K562 (cell line): Measurements from ENCODE around the gene C5orf24. TPM values are rescaled to one million over a fixed set of nuclear protein-coding genes. Genes with fewer than 3 reads are reported as not detected.

Experiments
- ARHGAP35 ChIP-seq: fragments of 450-650 bp; IDR thresholded peaks from 2 replicates; pipeline ENCODE4 v1.6.1; 2018; ENCODE audit not compliant: partially characterized antibody
- GTF3C2 ChIP-seq: IDR thresholded peaks from 3 replicates; pipeline ENCODE4 v1.6.1; 2011; ENCODE audit warnings: borderline replicate concordance, mild to moderate bottlenecking, moderate library complexity; ENCODE audit not compliant: insufficient read length; ENCODE audit errors: extremely low read depth
- HDAC3 ChIP-seq: fragments of 450-650 bp; IDR thresholded peaks from 2 replicates; pipeline ENCODE4 v1.6.1; 2018; ENCODE audit warnings: borderline replicate concordance, mild to moderate bottlenecking, moderate library complexity; ENCODE audit not compliant: partially characterized antibody
- HNRNPK ChIP-seq: fragments of 200-400 bp; formaldehyde crosslinking; IDR thresholded peaks from one replicate; pipeline ENCODE4 v1.6.1; 2018; ENCODE audit warnings: mild to moderate bottlenecking, low read depth, low read length; ENCODE audit not compliant: poor library complexity, severe bottlenecking
- LARP7 ChIP-seq: fragments of 450-650 bp; IDR thresholded peaks from 2 replicates; pipeline ENCODE4 v1.6.1; 2016
- RAD51 ChIP-seq: fragments of 450-650 bp; IDR thresholded peaks from 2 replicates; pipeline ENCODE4 v1.7.1; 2016; ENCODE audit warnings: low read depth, mild to moderate bottlenecking, borderline replicate concordance
- SMARCC2 ChIP-seq: fragments of 450-650 bp; IDR thresholded peaks from 2 replicates; pipeline ENCODE4 v1.6.1; 2017; ENCODE audit warnings: antibody characterized with exemption, moderate library complexity, mild to moderate bottlenecking, low read depth
- SPI1 ChIP-seq: IDR thresholded peaks from 2 replicates; pipeline ENCODE4 v1.6.1; 2011; ENCODE audit warnings: low read depth, low read length, control low read depth, borderline replicate concordance
- SRSF3 ChIP-seq: fragments of 200-400 bp; formaldehyde crosslinking; IDR thresholded peaks from 2 replicates; pipeline ENCODE4 v1.6.1; 2016; ENCODE audit warnings: mild to moderate bottlenecking, low read length, moderate library complexity; ENCODE audit not compliant: insufficient read depth
- SRSF9 ChIP-seq: fragments of 200-400 bp; formaldehyde crosslinking; IDR thresholded peaks from 2 replicates; pipeline ENCODE4 v1.6.1; 2017; ENCODE audit warnings: low read depth, low read length, borderline replicate concordance
- TBP ChIP-seq: optimal IDR thresholded peaks from 2 replicates; pipeline ENCODE3; 2011; ENCODE audit warnings: low read depth, low read length, improper control_type of control experiment
- TOE1 ChIP-seq, 2 experiments: fragments of 450-650 bp in 1 of 2; sonication (generic) in 1 of 2; formaldehyde crosslinking in 1 of 2; IDR thresholded peaks; 2 replicates each; pipeline versions ENCODE4 v1.7.1 to v1.8.0; 2016 to 2022; ENCODE audit warnings: borderline replicate concordance in 2 of 2, mild to moderate bottlenecking in 2 of 2, antibody characterized with exemption in 1 of 2, inconsistent platforms in 1 of 2, low read depth in 1 of 2, missing genetic modification reagents in 1 of 2, moderate library complexity in 1 of 2
- WHSC1 ChIP-seq: IDR thresholded peaks from one replicate; pipeline ENCODE4 v1.6.1; 2012; ENCODE audit warnings: low read length, control low read depth, inconsistent platforms
- ZNF277 ChIP-seq: fragments of 250-450 bp; sonication (Bioruptor Pico); IDR thresholded peaks from 2 replicates; pipeline ENCODE4 v1.8.0; 2022; ENCODE audit warnings: inconsistent platforms, mild to moderate bottlenecking, moderate library complexity, borderline replicate concordance
- ZNF644 ChIP-seq: fragments of 200-800 bp; sonication (Bioruptor generic); IDR thresholded peaks from 2 replicates; pipeline ENCODE4 v1.6.1; 2016; ENCODE audit warnings: low read depth, missing genetic modification characterization, missing compliant biosample characterization
- ZNF780A ChIP-seq: fragments of 250-450 bp; sonication (Bioruptor Pico); IDR thresholded peaks from 2 replicates; pipeline ENCODE4 v1.5.0; 2021; ENCODE audit warnings: mild to moderate bottlenecking
- polyA plus RNA-seq, 8 experiments: library from polyadenylated mRNA; depleted of rRNA in 4 of 8; stranded (reverse) in 5 of 8; unstranded in 3 of 8; fragments of >200 nt; fragmentation: Nextera tagmentation in 2 of 8; fragmentation: Illumina TruSeq in 1 of 8; extraction: Ambion mirVana in 2 of 8; extraction: Trizol in 1 of 8; gene quantifications; 2 replicates each; pipeline versions ENCODE4 v1.2.1 to v1.2.3, GENCODE V29; 2011 to 2014; ENCODE audit warnings: inconsistent platforms in 1 of 8, missing spikeins in 1 of 8
- total RNA-seq, 7 experiments: library from RNA; depleted of rRNA in 6 of 7; stranded (reverse); fragments of >200 nt in 6 of 7; fragmentation: Illumina TruSeq in 2 of 7; extraction: Trizol in 2 of 7; gene quantifications; 2 replicates each; pipeline versions ENCODE4 v1.2.1 to v1.2.3, GENCODE V29; 2011 to 2021; ENCODE audit warnings: low replicate concordance in 1 of 7
- TF ChIP-seq, protein P1 (sequence below): fragments of 250-450 bp; sonication (Bioruptor Pico); IDR thresholded peaks from 2 replicates; pipeline ENCODE4 v1.9.0; 2021; ENCODE audit warnings: mild to moderate bottlenecking, inconsistent platforms
- TF ChIP-seq, protein P2 (sequence below), 2 experiments: fragments of 200-800 bp in 1 of 2; sonication (Bioruptor generic) in 1 of 2; sonication (generic) in 1 of 2; formaldehyde crosslinking in 1 of 2; IDR thresholded peaks in 1 of 2; conservative IDR thresholded peaks in 1 of 2; 2 replicates each; pipeline versions ENCODE4 v1.5.0 to v1.6.1; 2016 to 2020; ENCODE audit warnings: missing compliant biosample characterization in 1 of 2, missing genetic modification characterization in 1 of 2, missing genetic modification reagents in 1 of 2

Gene C5orf24
- total and polyA plus RNA-seq, 9 of the 15 experiments (the other 6 are each of a cell fraction or from before 2014, with no cell fraction given): 8.9 to 38.6 (median 28.4) TPM

DNA sequence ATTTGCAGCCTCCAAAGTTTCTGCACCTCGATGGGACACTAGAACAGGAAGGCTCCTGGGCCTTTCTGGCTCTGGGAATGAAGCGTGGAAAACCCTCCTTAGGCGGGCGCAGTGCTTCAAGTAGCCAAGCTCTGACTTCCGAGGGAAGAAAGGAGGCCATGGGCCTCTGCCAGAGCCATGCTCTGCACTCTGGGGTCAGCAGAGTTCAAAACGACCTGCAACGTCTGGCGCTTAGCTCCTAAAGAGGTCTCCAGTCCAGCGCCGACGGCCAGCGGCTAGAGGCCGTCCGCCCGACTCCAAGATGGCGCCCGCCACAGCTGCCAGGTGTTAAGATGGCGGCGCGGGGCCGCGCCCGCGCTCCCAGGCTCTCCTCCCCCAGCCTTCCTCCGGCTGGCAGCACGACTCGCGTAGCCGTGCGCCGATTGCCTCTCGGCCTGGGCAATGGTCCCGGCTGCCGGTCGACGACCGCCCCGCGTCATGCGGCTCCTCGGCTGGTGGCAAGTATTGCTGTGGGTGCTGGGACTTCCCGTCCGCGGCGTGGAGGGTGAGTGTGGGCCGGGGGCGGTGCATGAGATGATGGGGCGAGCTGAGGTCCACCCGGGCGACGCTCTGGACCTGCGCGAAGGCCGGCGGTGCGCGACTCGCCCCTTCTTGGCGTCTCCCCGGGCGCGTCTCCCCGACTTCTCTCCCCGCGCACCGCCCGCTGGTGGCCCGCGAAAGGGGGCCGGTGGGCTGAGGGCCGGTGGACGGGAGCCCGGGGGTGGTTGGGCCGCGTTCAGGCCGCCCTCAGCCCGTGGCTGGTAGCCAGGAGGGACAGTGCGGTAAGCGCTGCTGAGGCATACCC, 28.4 kb downstream of the C5orf24 start, which contains the start of gene TXNDC15 (continued):
- peak; percentile 94 for TF ChIP-seq ZNF644
- peak; percentile 94 for TF ChIP-seq TBP
- TF ChIP-seq ZNF780A (CRISPR knock-in tag): no peak
- TF ChIP-seq, protein P1, sequence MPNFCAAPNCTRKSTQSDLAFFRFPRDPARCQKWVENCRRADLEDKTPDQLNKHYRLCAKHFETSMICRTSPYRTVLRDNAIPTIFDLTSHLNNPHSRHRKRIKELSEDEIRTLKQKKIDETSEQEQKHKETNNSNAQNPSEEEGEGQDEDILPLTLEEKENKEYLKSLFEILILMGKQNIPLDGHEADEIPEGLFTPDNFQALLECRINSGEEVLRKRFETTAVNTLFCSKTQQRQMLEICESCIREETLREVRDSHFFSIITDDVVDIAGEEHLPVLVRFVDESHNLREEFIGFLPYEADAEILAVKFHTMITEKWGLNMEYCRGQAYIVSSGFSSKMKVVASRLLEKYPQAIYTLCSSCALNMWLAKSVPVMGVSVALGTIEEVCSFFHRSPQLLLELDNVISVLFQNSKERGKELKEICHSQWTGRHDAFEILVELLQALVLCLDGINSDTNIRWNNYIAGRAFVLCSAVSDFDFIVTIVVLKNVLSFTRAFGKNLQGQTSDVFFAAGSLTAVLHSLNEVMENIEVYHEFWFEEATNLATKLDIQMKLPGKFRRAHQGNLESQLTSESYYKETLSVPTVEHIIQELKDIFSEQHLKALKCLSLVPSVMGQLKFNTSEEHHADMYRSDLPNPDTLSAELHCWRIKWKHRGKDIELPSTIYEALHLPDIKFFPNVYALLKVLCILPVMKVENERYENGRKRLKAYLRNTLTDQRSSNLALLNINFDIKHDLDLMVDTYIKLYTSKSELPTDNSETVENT (CRISPR knock-in tag): peak; percentile 36; the same call in 1 of the 2 replicates
- no peak for TF ChIP-seq WHSC1
- no peak for TF ChIP-seq SPI1
- TF ChIP-seq HNRNPK: no peak
- no peak for TF ChIP-seq GTF3C2
- no peak; the same call in 1 of the 2 replicates for TF ChIP-seq TOE1 (IDR thresholded peaks at IDR 0.05; ENCODE audit: borderline replicate concordance)
- TF ChIP-seq TOE1 (CRISPR knock-in tag; IDR thresholded peaks at IDR 0.05; ENCODE audit: borderline replicate concordance, low read depth): no peak
- no peak for TF ChIP-seq ZNF277
- TF ChIP-seq LARP7: no peak
- no peak for TF ChIP-seq HDAC3
- TF ChIP-seq SRSF9: no peak
- TF ChIP-seq, protein P2, sequence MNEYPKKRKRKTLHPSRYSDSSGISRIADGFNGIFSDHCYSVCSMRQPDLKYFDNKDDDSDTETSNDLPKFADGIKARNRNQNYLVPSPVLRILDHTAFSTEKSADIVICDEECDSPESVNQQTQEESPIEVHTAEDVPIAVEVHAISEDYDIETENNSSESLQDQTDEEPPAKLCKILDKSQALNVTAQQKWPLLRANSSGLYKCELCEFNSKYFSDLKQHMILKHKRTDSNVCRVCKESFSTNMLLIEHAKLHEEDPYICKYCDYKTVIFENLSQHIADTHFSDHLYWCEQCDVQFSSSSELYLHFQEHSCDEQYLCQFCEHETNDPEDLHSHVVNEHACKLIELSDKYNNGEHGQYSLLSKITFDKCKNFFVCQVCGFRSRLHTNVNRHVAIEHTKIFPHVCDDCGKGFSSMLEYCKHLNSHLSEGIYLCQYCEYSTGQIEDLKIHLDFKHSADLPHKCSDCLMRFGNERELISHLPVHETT (CRISPR knock-in tag; conservative IDR thresholded peaks at IDR 0.05 in 1 of 2, IDR thresholded peaks at IDR 0.05 in 1 of 2): no peak
- no peak for TF ChIP-seq SRSF3
- no peak for TF ChIP-seq ARHGAP35
- TF ChIP-seq SMARCC2: no peak
- no peak for TF ChIP-seq RAD51
